ENCODE measurements around the gene NFKBIA. TPM values are rescaled to one million over a fixed set of nuclear protein-coding genes. Genes with fewer than 3 reads are reported as not detected.
A peak's percentile ranks its signal among the peaks of the same experiment; 100 is the strongest.

Gene NFKBIA
- total and polyA plus RNA-seq, 4 donors: 46.9 to 204 (median 86.3) TPM

DNA sequence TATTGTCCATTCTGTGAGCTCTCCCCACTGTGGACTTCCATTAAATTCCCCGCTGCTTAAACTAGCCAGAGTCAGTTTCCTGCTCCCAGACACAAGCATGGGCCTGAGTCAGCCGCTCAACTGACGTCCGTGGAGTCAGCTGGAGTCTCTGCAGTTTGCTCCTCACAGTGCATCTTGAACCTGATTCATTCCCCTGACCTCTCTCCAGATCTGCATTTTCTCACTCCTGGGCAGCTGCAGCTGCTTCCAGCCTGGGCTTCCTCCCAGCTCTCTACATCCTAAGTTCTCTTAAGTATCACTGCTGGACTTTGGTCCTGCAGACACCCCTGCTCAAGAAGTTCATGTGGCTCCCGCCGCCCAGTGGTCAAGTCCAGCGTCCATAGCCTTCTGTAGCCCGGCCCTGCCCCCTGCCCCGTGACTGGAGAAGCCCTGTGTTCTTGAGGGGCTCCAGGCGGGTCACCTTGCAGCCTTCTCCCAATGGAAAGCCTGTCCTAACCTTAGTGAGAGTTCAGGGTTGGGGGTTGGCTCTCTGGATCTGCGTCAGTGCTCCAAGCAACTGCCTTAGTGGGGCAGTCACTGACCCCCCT, 20.0 kb downstream of the NFKBIA start:
- no peak for DNase-seq (ENCODE audit: low spot score)
- H3K27ac ChIP-seq (ENCODE audit: low read depth in 1 of 2, low read length in 2 of 2): peak overlapping the region; percentile 79
- no peak overlapping the region for H3K9ac ChIP-seq (ENCODE audit: low read depth in 1 of 2, low read length in 2 of 2)
- 80% methylated on average over 11 of the region's 11 CpGs for WGBS
- no peaks in the 10 kb centered on the region for H3K36me3 ChIP-seq (ENCODE audit: control insufficient read depth in 4 of 4, insufficient read depth in 3 of 4, low read depth in 1 of 4, low read length in 3 of 4)
- TF ChIP-seq JUND (IDR thresholded peaks at IDR 0.05) (peak in 1 of 2 donors; percentile 18), RXRA (IDR thresholded peaks at IDR 0.05) (peak; percentile 51 to 65), NR2F2 (IDR thresholded peaks at IDR 0.05) (peak; percentile 93), RAD21 (IDR thresholded peaks at IDR 0.05) (peak; percentile 41 to 63), HNF4G (IDR thresholded peaks at IDR 0.05) (no peak), HNF4A (conservative IDR thresholded peaks at IDR 0.05) (no peak), FOXA1 (IDR thresholded peaks at IDR 0.05) (no peak), SP1 (IDR thresholded peaks at IDR 0.05) (peak; percentile 51)
- TF ChIP-seq, protein P1, sequence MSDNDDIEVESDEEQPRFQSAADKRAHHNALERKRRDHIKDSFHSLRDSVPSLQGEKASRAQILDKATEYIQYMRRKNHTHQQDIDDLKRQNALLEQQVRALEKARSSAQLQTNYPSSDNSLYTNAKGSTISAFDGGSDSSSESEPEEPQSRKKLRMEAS (IDR thresholded peaks at IDR 0.05): no peak
- TF ChIP-seq, protein P2, sequence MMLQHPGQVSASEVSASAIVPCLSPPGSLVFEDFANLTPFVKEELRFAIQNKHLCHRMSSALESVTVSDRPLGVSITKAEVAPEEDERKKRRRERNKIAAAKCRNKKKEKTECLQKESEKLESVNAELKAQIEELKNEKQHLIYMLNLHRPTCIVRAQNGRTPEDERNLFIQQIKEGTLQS (IDR thresholded peaks at IDR 0.05): no peak
- TF ChIP-seq, protein P3, sequence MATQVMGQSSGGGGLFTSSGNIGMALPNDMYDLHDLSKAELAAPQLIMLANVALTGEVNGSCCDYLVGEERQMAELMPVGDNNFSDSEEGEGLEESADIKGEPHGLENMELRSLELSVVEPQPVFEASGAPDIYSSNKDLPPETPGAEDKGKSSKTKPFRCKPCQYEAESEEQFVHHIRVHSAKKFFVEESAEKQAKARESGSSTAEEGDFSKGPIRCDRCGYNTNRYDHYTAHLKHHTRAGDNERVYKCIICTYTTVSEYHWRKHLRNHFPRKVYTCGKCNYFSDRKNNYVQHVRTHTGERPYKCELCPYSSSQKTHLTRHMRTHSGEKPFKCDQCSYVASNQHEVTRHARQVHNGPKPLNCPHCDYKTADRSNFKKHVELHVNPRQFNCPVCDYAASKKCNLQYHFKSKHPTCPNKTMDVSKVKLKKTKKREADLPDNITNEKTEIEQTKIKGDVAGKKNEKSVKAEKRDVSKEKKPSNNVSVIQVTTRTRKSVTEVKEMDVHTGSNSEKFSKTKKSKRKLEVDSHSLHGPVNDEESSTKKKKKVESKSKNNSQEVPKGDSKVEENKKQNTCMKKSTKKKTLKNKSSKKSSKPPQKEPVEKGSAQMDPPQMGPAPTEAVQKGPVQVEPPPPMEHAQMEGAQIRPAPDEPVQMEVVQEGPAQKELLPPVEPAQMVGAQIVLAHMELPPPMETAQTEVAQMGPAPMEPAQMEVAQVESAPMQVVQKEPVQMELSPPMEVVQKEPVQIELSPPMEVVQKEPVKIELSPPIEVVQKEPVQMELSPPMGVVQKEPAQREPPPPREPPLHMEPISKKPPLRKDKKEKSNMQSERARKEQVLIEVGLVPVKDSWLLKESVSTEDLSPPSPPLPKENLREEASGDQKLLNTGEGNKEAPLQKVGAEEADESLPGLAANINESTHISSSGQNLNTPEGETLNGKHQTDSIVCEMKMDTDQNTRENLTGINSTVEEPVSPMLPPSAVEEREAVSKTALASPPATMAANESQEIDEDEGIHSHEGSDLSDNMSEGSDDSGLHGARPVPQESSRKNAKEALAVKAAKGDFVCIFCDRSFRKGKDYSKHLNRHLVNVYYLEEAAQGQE (IDR thresholded peaks at IDR 0.05): peak; percentile 17
- TF ChIP-seq, protein P4, sequence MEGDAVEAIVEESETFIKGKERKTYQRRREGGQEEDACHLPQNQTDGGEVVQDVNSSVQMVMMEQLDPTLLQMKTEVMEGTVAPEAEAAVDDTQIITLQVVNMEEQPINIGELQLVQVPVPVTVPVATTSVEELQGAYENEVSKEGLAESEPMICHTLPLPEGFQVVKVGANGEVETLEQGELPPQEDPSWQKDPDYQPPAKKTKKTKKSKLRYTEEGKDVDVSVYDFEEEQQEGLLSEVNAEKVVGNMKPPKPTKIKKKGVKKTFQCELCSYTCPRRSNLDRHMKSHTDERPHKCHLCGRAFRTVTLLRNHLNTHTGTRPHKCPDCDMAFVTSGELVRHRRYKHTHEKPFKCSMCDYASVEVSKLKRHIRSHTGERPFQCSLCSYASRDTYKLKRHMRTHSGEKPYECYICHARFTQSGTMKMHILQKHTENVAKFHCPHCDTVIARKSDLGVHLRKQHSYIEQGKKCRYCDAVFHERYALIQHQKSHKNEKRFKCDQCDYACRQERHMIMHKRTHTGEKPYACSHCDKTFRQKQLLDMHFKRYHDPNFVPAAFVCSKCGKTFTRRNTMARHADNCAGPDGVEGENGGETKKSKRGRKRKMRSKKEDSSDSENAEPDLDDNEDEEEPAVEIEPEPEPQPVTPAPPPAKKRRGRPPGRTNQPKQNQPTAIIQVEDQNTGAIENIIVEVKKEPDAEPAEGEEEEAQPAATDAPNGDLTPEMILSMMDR (IDR thresholded peaks at IDR 0.05; ENCODE audit: low read depth, low read length, missing input control): peak; percentile 5
- H3K4me3 ChIP-seq (ENCODE audit: low read depth in 1 of 3, low read length in 3 of 3): no peak overlapping the region
- H3K9me3 ChIP-seq (ENCODE audit: control insufficient read depth in 4 of 4, low read length in 3 of 4): no peaks in the 10 kb centered on the region
- peaks cover 0 to 8% (median 7%) of the 10 kb centered on the region in 4 donors for H3K4me1 ChIP-seq (ENCODE audit: control insufficient read depth in 4 of 4, insufficient read depth in 4 of 4, low read length in 3 of 4)
- H3K27me3 ChIP-seq (ENCODE audit: control insufficient read depth in 4 of 4, insufficient read depth in 4 of 4, low read length in 3 of 4): no peaks in the 10 kb centered on the region

DNA sequence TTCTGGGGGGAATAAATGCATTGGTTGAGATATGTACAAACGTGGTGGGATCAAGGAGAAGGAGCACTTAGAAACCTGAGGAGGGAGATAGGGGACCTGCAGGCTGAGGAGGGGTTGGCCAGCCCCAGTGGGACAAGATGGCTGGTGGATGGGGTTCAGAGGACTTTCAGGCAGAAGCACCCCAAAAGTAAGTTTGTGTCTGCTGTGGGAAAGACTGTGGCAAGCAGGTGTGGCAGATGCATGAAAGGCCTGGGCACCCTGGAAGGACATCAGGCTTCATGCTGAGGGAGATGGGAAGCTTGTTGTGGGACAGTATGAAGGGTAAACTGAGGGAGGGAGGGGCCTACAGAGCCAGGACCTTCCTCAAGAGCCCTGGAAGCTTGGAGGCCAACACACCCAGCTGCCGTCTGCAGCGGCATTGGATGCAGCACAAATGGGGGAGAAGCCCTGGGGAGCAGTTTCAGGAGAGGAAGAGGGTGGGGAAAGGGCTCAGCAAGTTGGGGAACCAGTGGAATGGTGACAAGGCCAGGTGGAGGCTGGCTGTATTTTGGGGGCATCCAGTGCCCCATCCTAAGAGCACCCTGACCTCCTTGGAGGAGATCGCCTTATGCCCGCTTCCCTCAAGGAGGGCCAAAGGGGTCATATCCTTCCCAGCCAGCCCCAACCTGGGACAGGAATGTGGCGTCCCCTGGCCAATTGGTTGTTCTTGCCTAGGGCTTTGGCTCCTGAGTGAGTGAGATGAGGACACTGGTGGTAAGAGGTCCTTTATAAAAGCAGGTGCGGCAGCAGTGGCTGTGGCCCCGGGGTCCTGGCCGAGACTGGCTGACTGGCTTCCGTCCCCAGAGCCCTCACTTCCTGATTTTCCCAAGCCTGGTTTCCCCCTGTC, 20.7 kb downstream of the NFKBIA start:
- H3K27ac ChIP-seq (ENCODE audit: low read depth in 1 of 2, low read length in 2 of 2): peak overlapping the region; percentile 17 to 79
- H3K9ac ChIP-seq (ENCODE audit: low read depth in 1 of 2, low read length in 2 of 2): no peak overlapping the region
- peaks cover 0 to 8% (median 7%) of the 10 kb centered on the region in 4 donors for H3K4me1 ChIP-seq (ENCODE audit: control insufficient read depth in 4 of 4, insufficient read depth in 4 of 4, low read length in 3 of 4)
- no peaks in the 10 kb centered on the region for H3K27me3 ChIP-seq (ENCODE audit: control insufficient read depth in 4 of 4, insufficient read depth in 4 of 4, low read length in 3 of 4)
- TF ChIP-seq TAF1 (conservative IDR thresholded peaks at IDR 0.05): no peak
- 76% methylated on average over 10 of the region's 10 CpGs for WGBS
- no peaks in the 10 kb centered on the region for H3K36me3 ChIP-seq (ENCODE audit: control insufficient read depth in 4 of 4, insufficient read depth in 3 of 4, low read depth in 1 of 4, low read length in 3 of 4)
- no peak for DNase-seq (ENCODE audit: low spot score)
- H3K4me3 ChIP-seq (ENCODE audit: low read depth in 1 of 3, low read length in 3 of 3): no peak overlapping the region
- no peaks in the 10 kb centered on the region for H3K9me3 ChIP-seq (ENCODE audit: control insufficient read depth in 4 of 4, low read length in 3 of 4)

Measured in liver (tissue), 9 donors.